DMS79 (cell line): Measurements from ENCODE around the gene CC2D1A.

Experiments used
- DNase-seq: peaks from one replicate; lab custom pipeline; 2025; lab: John Stamatoyannopoulos, UW

CC2D1A gene

DNA sequence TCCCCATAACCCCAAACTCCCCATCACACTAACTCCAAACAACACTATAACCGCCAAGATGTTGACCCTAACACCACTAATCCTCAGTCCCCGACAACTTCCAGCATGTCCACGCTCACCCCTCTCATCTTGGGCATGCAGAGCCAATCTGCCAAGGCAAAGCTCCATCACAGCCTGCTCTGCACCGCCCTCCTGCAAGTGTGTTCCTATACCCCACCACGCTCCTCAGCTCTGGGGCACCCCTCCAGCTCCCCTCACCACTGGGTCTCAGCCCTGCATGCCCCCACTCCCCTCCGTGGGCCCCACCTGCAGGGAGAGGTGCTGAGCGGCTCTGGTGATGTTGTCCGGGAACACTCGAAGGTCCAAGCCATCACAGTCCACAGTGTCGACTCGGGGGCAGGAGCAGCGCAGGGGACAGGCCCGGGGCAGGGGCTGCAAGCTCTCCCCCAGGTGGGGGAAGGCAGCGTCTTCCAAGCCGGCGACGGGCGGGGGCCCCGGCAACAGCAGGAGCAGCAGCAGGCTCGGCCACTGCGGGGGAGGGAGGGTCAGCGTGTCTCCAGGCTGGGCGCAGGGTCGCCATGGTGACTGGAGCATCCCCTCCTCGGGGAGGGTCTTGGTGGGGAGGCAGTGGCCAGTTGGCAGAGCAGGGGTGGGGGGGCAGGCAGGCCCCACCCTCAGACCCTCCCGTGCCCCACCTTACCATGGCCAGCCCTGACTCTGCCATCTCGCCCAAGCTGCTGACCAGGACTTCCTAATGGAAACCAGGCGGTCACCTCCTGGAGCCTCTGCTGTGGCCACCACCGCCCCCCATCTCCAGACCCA, 31.7 kb downstream of the CC2D1A start:
- no peak for DNase-seq

DNA sequence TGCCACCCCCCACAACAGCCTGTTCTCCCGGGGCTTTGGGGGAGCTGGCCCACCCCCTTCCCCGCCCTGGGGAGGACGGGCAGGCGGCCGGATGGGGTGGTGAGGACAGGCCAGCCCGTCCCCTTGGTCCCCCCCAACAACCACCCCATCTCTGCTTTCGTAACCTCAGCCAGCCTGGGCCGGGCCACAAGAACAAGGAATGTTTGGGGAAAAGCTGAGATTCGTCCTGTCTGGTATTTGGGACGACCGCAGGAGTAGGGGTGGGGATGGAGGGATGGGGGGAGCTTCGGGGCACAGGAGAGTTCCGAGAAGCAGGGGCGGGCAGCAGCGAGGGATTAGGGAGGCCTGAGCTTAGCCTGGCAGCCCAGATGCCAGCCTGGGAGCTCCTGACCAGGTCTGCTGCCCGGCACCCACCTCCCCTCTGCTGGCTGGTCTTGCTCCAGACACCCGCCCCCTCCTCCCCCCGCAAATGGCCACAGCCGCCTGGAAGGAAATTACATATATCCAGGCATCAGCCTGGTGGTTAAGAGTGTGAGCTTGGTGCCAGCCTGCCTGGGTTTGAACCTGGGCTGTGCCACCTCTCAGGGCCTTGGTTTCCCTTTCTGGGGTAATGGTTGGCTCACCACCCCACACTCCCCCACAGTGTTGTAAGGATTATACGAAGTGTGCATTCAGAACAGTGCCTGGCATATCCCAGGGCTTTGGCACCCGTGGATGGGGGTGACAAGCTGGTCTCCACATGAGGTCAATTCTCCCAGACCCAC, 32.5 kb downstream of the CC2D1A start, which contains the start of gene PODNL1:
TSS of gene PODNL1 (minus strand) at position 117 of the 764 bp plus-strand sequence. CDS start 236 bp downstream, outside the sequence.
- no peak for DNase-seq

DNA sequence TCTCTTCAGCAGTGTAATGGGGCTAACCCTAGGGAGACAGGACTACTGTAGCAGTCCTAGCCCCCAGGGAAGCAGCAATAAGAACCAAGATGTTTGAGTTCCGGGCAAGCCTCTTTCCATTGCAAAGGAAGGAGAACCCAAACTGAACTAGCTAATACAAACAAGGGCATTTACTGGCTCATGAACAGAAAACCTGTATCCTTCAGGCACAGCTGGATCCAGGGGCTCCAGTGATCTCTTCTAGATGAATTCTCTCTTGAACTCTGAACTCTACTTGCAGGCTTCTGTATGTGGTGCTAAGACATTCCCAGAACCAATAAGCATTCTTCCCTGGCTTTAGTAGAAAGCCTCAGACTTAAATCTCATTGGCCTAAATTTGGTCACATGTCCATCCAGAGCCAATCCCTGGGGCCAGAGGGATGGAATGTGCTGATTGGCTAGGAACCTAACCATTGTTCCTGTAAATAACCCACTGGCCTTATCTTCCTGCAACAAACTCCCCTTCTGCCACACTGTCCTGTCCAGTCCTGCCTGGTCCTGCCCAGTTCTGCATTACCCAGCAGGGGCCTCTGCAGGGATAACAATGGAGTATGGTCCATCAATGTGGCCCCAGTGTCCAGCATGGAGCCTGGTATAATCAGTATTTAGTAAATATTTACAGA, 36.2 kb downstream of the CC2D1A start:
- no peak for DNase-seq

- DNase-seq: no peak
Measured at GRCh38 chr19:13946414-13946813, 40.4 kb downstream of the CC2D1A start.

- no peak for DNase-seq
Measured at GRCh38 chr19:13951043-13951442, 45.0 kb downstream of the CC2D1A start.

DNA sequence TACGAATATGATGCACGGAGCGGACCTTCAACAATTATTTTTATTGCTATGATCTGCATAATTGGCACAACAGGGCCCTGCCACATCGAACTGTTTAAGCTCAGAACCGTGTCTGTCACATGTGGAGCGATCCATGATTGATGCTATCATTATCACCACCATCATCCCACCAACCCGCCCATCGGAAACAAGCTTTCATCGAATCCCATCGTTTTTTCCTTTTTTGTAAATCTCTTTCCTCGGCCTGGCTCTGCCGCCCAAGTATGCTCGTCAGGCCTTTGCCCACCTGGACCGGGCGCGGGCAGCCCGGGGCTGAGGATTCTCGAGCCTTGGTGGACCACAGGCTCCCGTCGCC, 45.8 kb downstream of the CC2D1A start:
- no peak for DNase-seq

- DNase-seq: peak; percentile 99
Measured at GRCh38 chr19:13952154-13952930, 46.3 kb downstream of the CC2D1A start, which contains the start of gene DCAF15. TSS of gene DCAF15 (plus strand) at chr19:13952509. CDS start at chr19:13952513, 4 bp downstream.

- DNase-seq: no peak
Measured at GRCh38 chr19:13952931-13953531, 47.0 kb downstream of the CC2D1A start.

- DNase-seq: no peak
Measured at GRCh38 chr19:13954185-13954584, 48.2 kb downstream of the CC2D1A start.

DNA sequence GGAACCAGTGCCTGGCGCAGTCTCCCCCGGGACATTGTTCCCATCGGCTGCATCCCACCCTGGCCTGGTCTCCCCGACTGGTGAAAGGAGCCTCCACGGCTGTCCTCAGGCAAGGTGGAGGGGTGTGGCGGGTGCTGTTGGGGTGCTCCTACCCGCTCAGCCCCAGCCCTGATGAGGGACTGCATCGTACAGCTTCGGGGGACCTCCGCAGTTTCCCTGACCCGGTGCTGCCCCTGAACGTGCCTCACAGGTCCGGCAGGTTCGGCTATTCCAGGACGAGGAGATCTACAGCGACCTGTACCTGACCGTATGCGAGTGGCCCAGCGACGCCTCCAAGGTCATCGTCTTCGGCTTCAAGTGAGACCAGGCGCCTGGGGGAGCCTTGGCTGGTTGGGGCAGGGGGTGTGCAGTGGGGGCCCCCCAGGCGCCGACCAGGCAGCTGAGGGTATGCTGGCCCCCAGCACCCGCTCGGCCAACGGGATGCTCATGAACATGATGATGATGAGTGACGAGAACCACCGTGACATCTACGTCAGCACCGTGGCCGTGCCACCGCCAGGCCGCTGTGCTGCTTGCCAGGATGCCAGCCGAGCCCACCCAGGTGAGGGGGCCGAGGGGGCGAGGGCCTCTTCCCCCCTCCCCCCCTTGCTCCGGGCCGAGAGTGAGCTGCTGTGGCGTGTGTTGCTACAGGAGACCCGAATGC, 49.8 kb downstream of the CC2D1A start:
- no peak for DNase-seq

GRCh38 chr19:13956365-13956744, 50.4 kb downstream of the CC2D1A start:
- DNase-seq: no peak

- DNase-seq: no peak
Measured at GRCh38 chr19:13957051-13957450, 51.0 kb downstream of the CC2D1A start.

GRCh38 chr19:13958043-13958442, 52.0 kb downstream of the CC2D1A start:
- no peak for DNase-seq

- no peak for DNase-seq
Measured at GRCh38 chr19:13959141-13959961, 53.4 kb downstream of the CC2D1A start.

DNA sequence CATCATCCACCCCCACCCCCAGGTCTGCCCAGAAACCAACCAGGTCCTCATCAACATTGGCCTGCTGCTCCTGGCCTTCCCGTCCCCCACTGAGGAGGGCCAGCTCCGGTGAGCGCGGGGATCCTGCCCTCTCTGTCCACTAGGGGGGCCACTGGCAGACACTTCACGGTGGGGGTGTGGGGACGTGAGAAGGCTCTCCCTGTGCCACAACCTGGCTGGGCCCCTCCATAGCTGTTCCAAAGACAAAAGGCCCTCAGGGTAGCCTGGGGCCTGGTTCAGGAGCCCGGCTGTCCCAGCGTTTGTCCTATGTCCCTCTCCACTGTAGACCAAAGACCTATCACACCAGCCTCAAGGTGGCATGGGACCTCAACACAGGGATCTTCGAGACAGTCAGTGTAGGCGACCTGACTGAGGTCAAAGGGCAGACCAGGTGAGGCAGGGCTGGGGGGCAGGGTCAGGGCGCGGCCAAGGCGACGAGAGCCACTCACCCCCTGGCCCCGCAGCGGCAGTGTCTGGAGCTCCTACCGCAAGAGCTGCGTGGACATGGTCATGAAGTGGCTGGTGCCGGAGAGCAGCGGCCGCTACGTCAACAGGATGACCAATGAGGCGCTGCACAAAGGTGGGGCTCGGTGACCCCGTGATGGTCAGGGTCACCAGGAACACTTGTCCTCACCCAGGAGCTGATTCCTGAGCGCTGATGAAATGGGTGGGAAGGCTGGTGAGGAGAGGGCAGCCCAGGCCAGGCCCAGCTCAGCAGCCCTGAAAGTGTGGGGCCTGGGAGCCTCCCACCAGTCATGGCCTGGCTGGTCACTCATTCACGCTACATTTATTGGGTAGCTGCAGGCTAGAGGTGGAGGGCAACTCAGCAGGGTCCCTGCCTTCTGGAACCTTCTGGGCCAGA, 54.2 kb downstream of the CC2D1A start:
- no peak for DNase-seq

DNA sequence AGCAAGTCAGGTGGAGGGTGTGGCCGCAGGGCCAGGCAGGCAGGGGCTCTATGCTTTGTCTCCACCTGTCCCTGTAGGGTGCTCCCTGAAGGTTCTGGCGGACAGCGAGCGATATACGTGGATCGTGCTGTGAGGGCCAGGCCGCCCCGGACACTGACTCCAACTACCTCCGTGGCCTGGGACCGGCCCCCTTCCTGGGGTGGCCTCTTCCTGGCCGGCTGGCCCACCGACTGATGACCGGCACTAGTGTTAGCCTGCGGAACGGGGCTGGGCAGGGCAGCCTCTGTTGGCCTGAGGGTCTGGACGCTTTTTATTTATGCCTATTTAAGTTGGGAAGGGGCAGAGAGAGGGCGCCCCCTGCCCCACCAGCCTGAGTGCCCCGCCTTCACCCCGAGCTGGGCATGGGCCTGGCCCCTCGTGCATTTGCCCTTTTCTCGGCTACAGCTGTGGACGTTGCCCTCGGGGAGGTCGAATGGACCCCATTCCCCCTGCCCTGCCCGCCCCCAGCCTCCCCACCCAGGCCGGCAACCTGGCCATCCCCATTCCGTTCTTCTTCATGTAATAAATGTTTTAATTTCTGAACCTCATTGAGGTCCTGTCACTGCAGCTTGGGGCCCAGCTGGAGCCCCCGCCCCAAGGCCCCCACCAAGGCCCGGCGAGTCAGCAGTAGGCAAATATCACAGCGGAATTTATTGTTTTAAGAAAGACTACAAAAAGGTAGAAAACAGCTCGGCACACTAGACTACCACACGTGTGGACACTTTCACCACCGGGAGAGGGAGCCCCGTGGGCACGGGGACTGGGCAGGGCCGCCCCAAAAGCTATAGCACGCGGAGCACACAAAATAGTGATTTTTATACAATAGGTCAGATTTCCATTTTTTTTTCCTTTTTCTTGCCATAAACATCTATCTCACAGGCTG, 55.1 kb downstream of the CC2D1A start:
- DNase-seq: no peak

DNA sequence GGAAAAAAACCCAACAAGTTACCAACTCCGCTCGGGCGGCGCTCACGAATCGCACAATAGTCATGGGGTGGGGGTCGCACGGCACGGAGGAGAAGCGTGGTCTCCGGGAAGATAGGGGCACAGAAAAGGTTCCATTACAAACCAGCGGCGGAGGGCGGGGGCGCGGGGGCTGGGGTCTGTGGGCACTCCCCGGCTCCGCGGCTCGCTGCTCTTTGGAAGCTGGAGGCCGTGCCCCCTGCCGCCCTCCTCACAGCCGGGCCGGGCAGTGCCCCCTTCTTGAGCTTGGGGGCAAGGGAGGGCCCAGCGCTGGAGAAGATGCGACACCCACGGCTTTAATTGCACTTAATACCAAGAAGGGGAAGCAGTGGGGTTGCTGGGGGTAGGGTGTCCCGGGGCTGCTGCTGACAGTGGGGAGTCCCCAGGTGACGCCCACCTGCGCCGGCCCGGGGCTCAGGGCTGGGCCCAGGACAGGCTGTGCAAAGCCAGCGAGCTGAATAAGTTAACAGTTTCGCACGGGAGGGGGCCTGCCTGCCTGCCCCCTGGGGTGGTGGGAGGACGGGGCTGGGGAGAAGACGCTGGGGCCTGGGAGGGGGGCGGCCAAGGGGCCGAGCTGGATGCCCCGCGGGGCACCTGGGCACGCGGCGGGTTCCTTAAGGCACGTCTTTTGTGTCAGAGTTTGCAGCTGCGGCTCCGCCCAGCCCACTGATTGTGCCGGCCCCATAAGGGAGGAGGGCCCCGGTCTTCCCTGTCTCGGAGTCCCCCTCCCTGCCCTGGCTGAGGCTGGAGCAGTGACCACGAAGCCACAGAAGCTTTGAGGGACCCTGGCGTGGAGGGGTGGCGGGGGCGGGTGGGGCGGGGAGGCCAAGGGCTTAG, 56.1 kb downstream of the CC2D1A start:
- no peak for DNase-seq
